ENCODE data around the gene TMEM238. TPM values are rescaled to one million over a fixed set of nuclear protein-coding genes. Genes with fewer than 3 reads are reported as not detected.

The TMEM238 gene
- total RNA-seq, 4 donors from 2014 or later, result 6.3 to 37.1 (median 29.3) TPM

GRCh38 chr19:55379174-55379573 lies 4.9 kb downstream of the TMEM238 start:
- Histone ChIP-seq H3K27me3 (peaks cover 37% of the 10 kb centered on the region), H3K27ac (no peak overlapping the region), H3K36me3 (no peaks in the 10 kb centered on the region), H3K9me3 (no peaks in the 10 kb centered on the region), H3K4me3 (no peak overlapping the region), H3K4me1 (peaks cover 18% of the 10 kb centered on the region)
- DNase-seq (ENCODE audit: low spot score in 2 of 2), result no peak
- TF ChIP-seq POLR2A (IDR thresholded peaks at IDR 0.05), result no peak
- TF ChIP-seq POLR2AphosphoS5 (IDR thresholded peaks at IDR 0.05), result no peak
- no peak for TF ChIP-seq CTCF (IDR thresholded peaks at IDR 0.05)
- no peak for TF ChIP-seq EP300 (IDR thresholded peaks at IDR 0.05)
- WGBS, result 72% methylated on average over 10 of the region's 11 CpGs

GRCh38 chr19:55377356-55378131 lies 6.5 kb downstream of the TMEM238 start:
- no peak for DNase-seq (ENCODE audit: low spot score in 2 of 2)
- TF ChIP-seq POLR2AphosphoS5 (IDR thresholded peaks at IDR 0.05) (no peak), POLR2A (IDR thresholded peaks at IDR 0.05) (no peak), CTCF (IDR thresholded peaks at IDR 0.05) (no peak), EP300 (IDR thresholded peaks at IDR 0.05) (no peak)

GRCh38 chr19:55376241-55376933 lies 7.7 kb downstream of the TMEM238 start, which contains the start of gene TMEM190:
Gene TMEM190, plus strand, starts transcription at chr19:55376826. Its CDS starts 28 bp downstream, at chr19:55376854.
- 42% methylated on average over 16 of the region's 21 CpGs for WGBS
- Histone ChIP-seq H3K27me3 (peaks cover 65% of the 10 kb centered on the region), H3K36me3 (no peaks in the 10 kb centered on the region)

More at GRCh38 chr19:55377356-55378131, 6.5 kb downstream of the TMEM238 start:
- Histone ChIP-seq H3K36me3 (no peaks in the 10 kb centered on the region), H3K4me3 (no peak overlapping the region), H3K4me1 (peaks cover 11% of the 10 kb centered on the region), H3K27me3 (peaks cover 54% of the 10 kb centered on the region), H3K9me3 (no peaks in the 10 kb centered on the region), H3K27ac (no peak overlapping the region)
- 48% methylated on average over 10 of the region's 43 CpGs for WGBS

GRCh38 chr19:55373993-55374757 lies 9.9 kb downstream of the TMEM238 start:
- peaks cover 24% of the 10 kb centered on the region for H3K4me1 ChIP-seq
- no peaks in the 10 kb centered on the region for H3K9me3 ChIP-seq
- H3K27me3 ChIP-seq, result peaks cover 87% of the 10 kb centered on the region
- TF ChIP-seq POLR2AphosphoS5 (IDR thresholded peaks at IDR 0.05) (no peak), EP300 (IDR thresholded peaks at IDR 0.05) (no peak), CTCF (IDR thresholded peaks at IDR 0.05) (no peak), POLR2A (IDR thresholded peaks at IDR 0.05) (no peak)
- no peak for DNase-seq (ENCODE audit: low spot score in 2 of 2)
- H3K4me3 ChIP-seq, result no peak overlapping the region
- H3K27ac ChIP-seq, result no peak overlapping the region
- H3K36me3 ChIP-seq, result no peaks in the 10 kb centered on the region
- 22% methylated on average over 17 of the region's 31 CpGs for WGBS

More at GRCh38 chr19:55376241-55376933, 7.7 kb downstream of the TMEM238 start, which contains the start of gene TMEM190:
- Histone ChIP-seq H3K4me3 (no peak within 1 kb of the TSS), H3K9me3 (no peaks in the 10 kb centered on the region), H3K27ac (no peak within 1 kb of the TSS), H3K4me1 (peaks cover 11% of the 10 kb centered on the region)
- DNase-seq (ENCODE audit: low spot score in 2 of 2), result no peak
- TF ChIP-seq CTCF (IDR thresholded peaks at IDR 0.05) (no peak), EP300 (IDR thresholded peaks at IDR 0.05) (no peak), POLR2AphosphoS5 (IDR thresholded peaks at IDR 0.05) (no peak), POLR2A (IDR thresholded peaks at IDR 0.05) (no peak)
